ENCODE measurements around the gene SLC7A8. TPM values are rescaled to one million over a fixed set of nuclear protein-coding genes. Genes with fewer than 3 reads are reported as not detected.

SLC7A8 gene
- total RNA-seq, 1 donor from 2014 or later: not detected

DNA sequence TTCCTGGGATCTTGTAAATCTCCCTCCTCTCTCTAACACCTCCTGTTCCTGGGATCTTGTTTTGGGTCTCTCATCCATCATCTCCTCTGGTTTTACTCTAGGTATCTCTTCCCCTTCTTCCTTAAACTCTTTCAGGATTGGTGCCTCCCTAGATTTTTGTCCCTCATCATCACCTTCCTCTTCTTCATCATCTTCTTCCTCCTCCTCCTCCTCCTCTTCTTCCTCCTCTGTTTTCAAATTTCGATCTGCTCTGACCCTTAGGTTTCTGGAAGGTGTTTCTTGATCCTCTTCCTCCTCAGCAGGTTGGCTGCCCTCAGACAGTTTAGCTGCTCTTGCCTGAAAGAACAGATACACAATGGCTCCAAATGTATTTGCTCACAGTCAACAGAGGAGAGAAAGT, 103.0 kb downstream of the SLC7A8 start:
- H3K4me3 Mint-ChIP-seq: no peak overlapping the region
- H3K4me1 Mint-ChIP-seq (ENCODE audit: low read depth): peaks cover 3% of the 10 kb centered on the region
- no peaks in the 10 kb centered on the region for H3K27me3 Mint-ChIP-seq (ENCODE audit: insufficient read depth)
- intact Hi-C loops (cut with micrococcal nuclease): no loop called here
- H3K27ac Mint-ChIP-seq: peak overlapping the region; percentile 9
- no peaks in the 10 kb centered on the region for H3K9me3 Mint-ChIP-seq
- DNase-seq (ENCODE audit: low spot score): no peak
- H3K36me3 Mint-ChIP-seq (ENCODE audit: low read depth): peaks cover 50% of the 10 kb centered on the region

DNA sequence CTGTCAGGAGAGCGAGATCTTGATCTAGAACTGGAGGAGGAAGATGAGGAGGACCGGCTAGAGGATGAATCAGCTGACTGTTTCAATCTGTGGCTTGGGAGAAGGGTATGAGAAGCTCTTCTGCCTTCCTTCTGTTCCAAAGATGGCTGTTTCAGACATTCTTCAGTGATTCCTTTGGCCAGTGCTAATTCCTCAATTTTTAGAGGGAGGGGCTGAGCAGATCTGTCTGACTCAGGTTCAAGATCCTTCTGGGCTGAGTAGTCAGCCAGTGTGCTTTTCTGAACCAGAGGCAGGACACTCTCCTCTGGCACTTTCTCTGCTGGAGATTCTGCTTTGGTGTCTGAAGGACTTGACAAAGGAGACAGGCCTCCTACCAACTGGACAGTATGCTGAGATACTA, 103.7 kb downstream of the SLC7A8 start:
- Mint-ChIP-seq H3K4me3 (no peak overlapping the region), H3K27ac (peak overlapping the region; percentile 4), H3K27me3 (ENCODE audit: insufficient read depth) (no peaks in the 10 kb centered on the region), H3K9me3 (no peaks in the 10 kb centered on the region), H3K36me3 (ENCODE audit: low read depth) (peaks cover 52% of the 10 kb centered on the region), H3K4me1 (ENCODE audit: low read depth) (no peaks in the 10 kb centered on the region)
- intact Hi-C loops (cut with micrococcal nuclease): no loop called here
- no peak for DNase-seq (ENCODE audit: low spot score)

DNA sequence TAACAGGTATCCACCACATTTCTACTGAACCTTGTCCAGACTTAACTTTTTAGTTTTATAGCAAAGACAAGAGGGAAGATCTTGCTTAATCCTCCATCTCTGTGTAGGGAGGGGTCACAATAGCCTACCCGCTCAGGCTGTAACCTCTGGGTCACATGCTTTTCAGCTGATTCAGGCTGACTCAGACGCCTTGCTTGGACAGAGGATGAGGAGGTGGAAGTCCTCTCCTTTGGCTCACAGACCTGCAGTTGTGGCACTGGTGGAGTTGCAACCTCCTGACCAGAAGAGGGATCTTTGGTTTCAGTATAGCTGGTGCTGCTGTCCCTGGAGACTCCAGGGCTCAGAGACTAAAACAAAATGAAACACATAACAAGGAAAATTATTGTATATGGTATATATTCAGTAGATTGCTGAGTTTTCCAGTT, 104.8 kb downstream of the SLC7A8 start:
- intact Hi-C loops (cut with micrococcal nuclease): no loop called here
- Mint-ChIP-seq H3K4me3 (no peak overlapping the region), H3K27ac (no peak overlapping the region), H3K36me3 (ENCODE audit: low read depth) (peaks cover 48% of the 10 kb centered on the region), H3K27me3 (ENCODE audit: insufficient read depth) (no peaks in the 10 kb centered on the region), H3K9me3 (no peaks in the 10 kb centered on the region), H3K4me1 (ENCODE audit: low read depth) (no peaks in the 10 kb centered on the region)
- no peak for DNase-seq (ENCODE audit: low spot score)

DNA sequence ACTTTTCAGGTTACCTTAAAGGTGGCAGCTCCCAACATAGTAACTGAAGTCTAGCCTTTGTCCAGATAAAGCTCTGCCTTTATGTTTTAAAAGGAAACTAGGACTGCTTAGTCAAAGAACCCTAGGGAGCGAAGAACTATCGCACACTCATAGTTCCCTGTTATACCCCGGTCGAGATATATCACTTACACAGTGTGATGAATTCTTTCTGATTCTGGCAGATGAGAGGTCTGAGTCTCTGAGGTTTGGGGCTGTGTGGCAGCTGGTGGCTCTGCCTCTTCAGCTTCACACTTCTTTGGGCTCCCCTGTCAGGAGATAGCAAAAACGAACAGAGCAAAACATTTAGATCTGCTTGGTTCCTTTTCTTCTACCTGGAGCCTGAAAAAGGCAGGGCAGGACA, 105.5 kb downstream of the SLC7A8 start:
- intact Hi-C loops (cut with micrococcal nuclease): loop anchor here (1.0 to 2.0 kb wide), 3 partner anchors 7 to 109 kb away; no protein-coding TSS in a partner anchor
- H3K36me3 Mint-ChIP-seq (ENCODE audit: low read depth): peaks cover 50% of the 10 kb centered on the region
- no peak overlapping the region for H3K27ac Mint-ChIP-seq
- no peaks in the 10 kb centered on the region for H3K27me3 Mint-ChIP-seq (ENCODE audit: insufficient read depth)
- H3K4me3 Mint-ChIP-seq: no peak overlapping the region
- H3K9me3 Mint-ChIP-seq: no peaks in the 10 kb centered on the region
- no peak for DNase-seq (ENCODE audit: low spot score)
- peaks cover under 1% of the 10 kb centered on the region for H3K4me1 Mint-ChIP-seq (ENCODE audit: low read depth)

DNA sequence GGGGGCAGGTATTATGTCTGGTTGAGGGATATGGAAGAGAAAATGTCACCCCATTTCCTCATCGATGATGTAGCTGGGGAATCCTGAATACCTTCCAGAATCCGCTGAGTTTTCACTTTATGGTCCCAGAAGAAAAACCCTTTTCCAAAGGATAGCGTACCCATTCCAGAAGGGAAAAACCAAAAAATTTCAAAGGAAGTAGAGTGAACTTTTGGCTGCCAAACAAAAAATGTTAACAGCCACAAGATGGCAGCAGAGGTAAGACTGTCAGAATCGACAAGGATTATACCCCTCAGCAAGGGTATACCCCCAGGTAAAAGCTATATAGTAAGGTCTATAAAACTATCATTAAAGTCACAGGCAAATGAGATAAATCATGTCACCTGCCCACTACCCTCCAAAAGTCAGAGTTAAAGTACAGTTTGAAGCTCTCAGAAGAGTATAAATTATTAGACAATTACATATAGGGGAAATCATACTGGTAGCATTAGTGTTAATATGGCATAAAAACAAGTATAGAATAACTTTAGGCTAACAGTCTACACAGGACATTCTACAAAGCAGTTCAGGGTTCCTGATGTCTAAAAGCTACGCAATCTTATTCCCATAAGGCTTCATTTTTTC, 106.6 kb downstream of the SLC7A8 start:
- Mint-ChIP-seq H3K27ac (no peak overlapping the region), H3K27me3 (ENCODE audit: insufficient read depth) (no peaks in the 10 kb centered on the region), H3K4me3 (no peak overlapping the region), H3K4me1 (ENCODE audit: low read depth) (peaks cover 11% of the 10 kb centered on the region), H3K36me3 (ENCODE audit: low read depth) (peaks cover 55% of the 10 kb centered on the region), H3K9me3 (no peaks in the 10 kb centered on the region)
- intact Hi-C loops (cut with micrococcal nuclease): loop anchor here (1.0 to 2.0 kb wide), 3 partner anchors 8 to 110 kb away; no protein-coding TSS in a partner anchor
- DNase-seq (ENCODE audit: low spot score): no peak

Other genes with a start within 250 kb of the SLC7A8 start
- gene HAUS4, start 226.6 kb downstream of the SLC7A8 start, total RNA-seq: 52.4 and 56.4 TPM in 2 replicates
- 1.8 and 2.7 TPM in 2 replicates for gene AJUBA, start 201.1 kb downstream of the SLC7A8 start, total RNA-seq
- 6.3 and 7.2 TPM in 2 replicates for gene C14orf93, start 173.5 kb downstream of the SLC7A8 start, total RNA-seq
- gene PSMB5, start 148.8 kb downstream of the SLC7A8 start, total RNA-seq: 144 and 148 TPM in 2 replicates
- not detected in 2 replicates for gene PSMB11, start 141.4 kb downstream of the SLC7A8 start, total RNA-seq
- 1.0 and 1.2 TPM in 2 replicates for gene CDH24, start 126.1 kb downstream of the SLC7A8 start, total RNA-seq
- gene ACIN1, start 88.5 kb downstream of the SLC7A8 start, total RNA-seq: 221 and 225 TPM in 2 replicates
- gene C14orf119, start 88.2 kb downstream of the SLC7A8 start, total RNA-seq: 49.7 and 55.6 TPM in 2 replicates
- not detected in 2 replicates for gene CIROP, start 78.7 kb downstream of the SLC7A8 start, total RNA-seq
- gene CEBPE, start 64.4 kb downstream of the SLC7A8 start, total RNA-seq: not detected in 2 replicates
- not detected in 2 replicates for gene RNF212B, start 54.3 kb upstream of the SLC7A8 start, total RNA-seq
- gene HOMEZ, start 102.5 kb upstream of the SLC7A8 start, total RNA-seq: 10.9 and 12.2 TPM in 2 replicates
- gene PPP1R3E, start 119.2 kb upstream of the SLC7A8 start, total RNA-seq: 16.6 and 17.3 TPM in 2 replicates
- gene BCL2L2, start 123.2 kb upstream of the SLC7A8 start, total RNA-seq: 4.1 and 7.1 TPM in 2 replicates
- gene PABPN1, start 137.8 kb upstream of the SLC7A8 start, total RNA-seq: 252 and 266 TPM in 2 replicates
- 3.1 and 5.0 TPM in 2 replicates for gene SLC22A17, start 169.2 kb upstream of the SLC7A8 start, total RNA-seq
- gene EFS, start 181.5 kb upstream of the SLC7A8 start, total RNA-seq: not detected in 2 replicates
- gene IL25, start 189.1 kb upstream of the SLC7A8 start, total RNA-seq: not detected in 2 replicates
- not detected in 2 replicates for gene CMTM5, start 193.4 kb upstream of the SLC7A8 start, total RNA-seq
- gene MYH6, start 224.6 kb upstream of the SLC7A8 start, total RNA-seq: 0.52 and 0.59 TPM in 2 replicates